KMS-11 (cell line): Measurements from ENCODE around the gene CEP120.
"Not testable (repeated sequence)": the region's sequence is repeated elsewhere in the genome, so short reads cannot be mapped to it uniquely, and the experiment has no call there.

ENCODE experiments used
- H2AFZ ChIP-seq: fragments of 200-600 bp; sonication (generic); 2 replicates; pipeline ENCODE4 v1.6.1; 2016; ENCODE audit warnings: antibody characterized with exemption, mixed run types, low read depth
- H3K27ac ChIP-seq: fragments of 200-600 bp; sonication (generic); 2 replicates; pipeline ENCODE4 v1.6.1; 2016; ENCODE audit warnings: mild to moderate bottlenecking, mixed run types
- H3K27me3 ChIP-seq: fragments of 200-600 bp; sonication (generic); 2 replicates; pipeline ENCODE4 v1.6.1; 2017; ENCODE audit warnings: mild to moderate bottlenecking, low read depth, mixed run types, moderate library complexity; ENCODE audit not compliant: insufficient read depth
- H3K36me3 ChIP-seq: fragments of 200-600 bp; sonication (generic); 2 replicates; pipeline ENCODE4 v1.6.1; 2017; ENCODE audit warnings: mild to moderate bottlenecking, mixed run types; ENCODE audit not compliant: insufficient read depth
- H3K4me1 ChIP-seq: fragments of 200-600 bp; sonication (generic); 2 replicates; pipeline ENCODE4 v1.6.1; 2016; ENCODE audit warnings: mild to moderate bottlenecking, low read depth, mixed run types; ENCODE audit not compliant: poor library complexity, severe bottlenecking
- H3K4me2 ChIP-seq: fragments of 200-600 bp; sonication (generic); 2 replicates; pipeline ENCODE4 v1.7.0; 2016; ENCODE audit warnings: mild to moderate bottlenecking, mixed run types
- H3K4me3 ChIP-seq: fragments of 200-600 bp; sonication (generic); IDR thresholded peaks from 2 replicates; pipeline ENCODE4 v1.6.1; 2017; ENCODE audit warnings: low read depth, low read length, mixed read lengths; ENCODE audit not compliant: insufficient read depth
- H3K79me2 ChIP-seq: fragments of 200-600 bp; sonication (generic); 2 replicates; pipeline ENCODE4 v1.6.1; 2016; ENCODE audit warnings: low read depth, mixed run types; ENCODE audit not compliant: insufficient read depth
- H3K9ac ChIP-seq: fragments of 200-600 bp; sonication (generic); 2 replicates; pipeline ENCODE4 v1.6.1; 2016; ENCODE audit warnings: mild to moderate bottlenecking, mixed run types
- H4K20me1 ChIP-seq: fragments of 200-600 bp; sonication (generic); 2 replicates; pipeline ENCODE4 v1.6.1; 2016; ENCODE audit warnings: mild to moderate bottlenecking, mixed run types; ENCODE audit not compliant: insufficient read depth
- TF ChIP-seq, protein P1 (sequence below): fragments of 200-600 bp; sonication (generic); conservative IDR thresholded peaks from 2 replicates; pipeline ENCODE4 v1.6.1; 2017; ENCODE audit warnings: low read depth, mild to moderate bottlenecking, antibody characterized with exemption, low read length, moderate library complexity, mixed read lengths

Gene CEP120

DNA sequence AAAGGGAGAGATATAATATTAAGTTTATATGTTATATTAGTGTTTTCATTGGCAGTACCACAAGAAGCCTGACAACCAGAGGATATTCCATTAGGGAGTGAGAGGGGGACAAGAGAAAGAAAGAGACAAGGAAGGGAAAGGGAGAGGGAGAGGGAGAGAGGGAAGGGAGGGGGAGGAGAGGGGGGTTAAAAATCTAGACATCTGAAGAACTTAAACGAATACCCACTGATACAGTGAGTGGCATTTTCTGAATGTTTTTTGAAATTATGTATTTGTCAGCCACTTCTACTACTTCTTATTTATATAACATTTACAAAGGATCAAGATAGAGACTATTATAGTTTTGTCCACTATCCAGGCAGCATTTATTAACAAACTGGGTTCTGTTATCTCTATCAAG lies 11.6 kb upstream of the CEP120 start:
- Histone ChIP-seq H4K20me1 (no peaks in the 10 kb centered on the region), H3K27me3 (no peaks in the 10 kb centered on the region), H3K27ac (no peak overlapping the region), H3K79me2 (no peaks in the 10 kb centered on the region), H3K36me3 (no peaks in the 10 kb centered on the region), H3K9ac (no peak overlapping the region), H3K4me1 (no peaks in the 10 kb centered on the region), H3K4me3 (no peak overlapping the region), H2AFZ (no peak overlapping the region), H3K4me2 (no peak overlapping the region)
- TF ChIP-seq, protein P1, sequence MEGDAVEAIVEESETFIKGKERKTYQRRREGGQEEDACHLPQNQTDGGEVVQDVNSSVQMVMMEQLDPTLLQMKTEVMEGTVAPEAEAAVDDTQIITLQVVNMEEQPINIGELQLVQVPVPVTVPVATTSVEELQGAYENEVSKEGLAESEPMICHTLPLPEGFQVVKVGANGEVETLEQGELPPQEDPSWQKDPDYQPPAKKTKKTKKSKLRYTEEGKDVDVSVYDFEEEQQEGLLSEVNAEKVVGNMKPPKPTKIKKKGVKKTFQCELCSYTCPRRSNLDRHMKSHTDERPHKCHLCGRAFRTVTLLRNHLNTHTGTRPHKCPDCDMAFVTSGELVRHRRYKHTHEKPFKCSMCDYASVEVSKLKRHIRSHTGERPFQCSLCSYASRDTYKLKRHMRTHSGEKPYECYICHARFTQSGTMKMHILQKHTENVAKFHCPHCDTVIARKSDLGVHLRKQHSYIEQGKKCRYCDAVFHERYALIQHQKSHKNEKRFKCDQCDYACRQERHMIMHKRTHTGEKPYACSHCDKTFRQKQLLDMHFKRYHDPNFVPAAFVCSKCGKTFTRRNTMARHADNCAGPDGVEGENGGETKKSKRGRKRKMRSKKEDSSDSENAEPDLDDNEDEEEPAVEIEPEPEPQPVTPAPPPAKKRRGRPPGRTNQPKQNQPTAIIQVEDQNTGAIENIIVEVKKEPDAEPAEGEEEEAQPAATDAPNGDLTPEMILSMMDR = no peak

DNA sequence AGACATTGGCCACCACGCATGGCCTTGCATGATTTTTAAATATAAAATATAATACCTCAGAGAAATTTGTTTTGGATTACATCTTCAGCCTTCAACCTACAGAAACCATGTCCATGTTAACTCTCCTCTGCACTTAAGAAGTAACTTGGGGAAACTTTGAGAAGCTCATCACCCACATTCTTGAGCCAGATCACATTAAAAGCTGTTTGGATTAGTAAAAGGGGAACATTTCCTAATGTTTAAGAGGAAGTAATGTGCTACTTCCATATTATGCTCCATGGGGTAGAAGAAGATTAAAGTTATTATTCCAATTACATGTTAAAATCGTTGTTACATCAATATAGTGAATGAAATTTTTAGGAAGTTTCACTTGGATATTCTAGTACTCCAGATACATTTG lies 10.4 kb upstream of the CEP120 start:
- Histone ChIP-seq H3K9ac (no peak overlapping the region), H3K27me3 (no peaks in the 10 kb centered on the region)
- TF ChIP-seq, protein P1 = no peak

DNA sequence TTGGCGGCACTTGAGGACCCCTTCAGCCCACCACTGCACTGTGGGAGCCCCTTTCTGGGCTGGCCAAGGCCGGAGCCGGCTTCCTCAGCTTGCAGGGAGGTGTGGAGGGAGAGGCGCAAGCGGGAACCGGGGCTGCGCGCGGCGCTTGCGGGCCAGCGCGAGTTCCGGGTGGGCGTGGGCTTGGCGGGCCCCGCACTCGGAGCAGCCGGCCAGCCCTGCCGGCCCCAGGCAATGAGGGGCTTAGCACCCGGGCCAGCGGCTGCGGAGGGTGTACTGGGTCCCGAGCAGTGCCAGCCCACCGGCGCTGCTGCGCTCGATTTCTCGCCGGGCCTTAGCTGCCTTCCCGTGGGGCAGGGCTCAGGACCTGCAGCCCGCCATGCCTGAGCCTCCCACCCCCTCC lies 7.2 kb upstream of the CEP120 start:
- not testable (repeated sequence) for H3K4me3 ChIP-seq, H3K4me1 ChIP-seq, H4K20me1 ChIP-seq, H3K9ac ChIP-seq, H3K4me2 ChIP-seq, H3K36me3 ChIP-seq, H3K79me2 ChIP-seq, H2AFZ ChIP-seq, H3K27me3 ChIP-seq, H3K27ac ChIP-seq

More for the DNA sequence above, 10.4 kb upstream of the CEP120 start:
- Histone ChIP-seq H3K79me2 (no peaks in the 10 kb centered on the region), H3K4me2 (no peak overlapping the region), H4K20me1 (no peaks in the 10 kb centered on the region), H2AFZ (no peak overlapping the region), H3K36me3 (no peaks in the 10 kb centered on the region), H3K27ac (no peak overlapping the region), H3K4me1 (no peaks in the 10 kb centered on the region), H3K4me3 (no peak overlapping the region)

DNA sequence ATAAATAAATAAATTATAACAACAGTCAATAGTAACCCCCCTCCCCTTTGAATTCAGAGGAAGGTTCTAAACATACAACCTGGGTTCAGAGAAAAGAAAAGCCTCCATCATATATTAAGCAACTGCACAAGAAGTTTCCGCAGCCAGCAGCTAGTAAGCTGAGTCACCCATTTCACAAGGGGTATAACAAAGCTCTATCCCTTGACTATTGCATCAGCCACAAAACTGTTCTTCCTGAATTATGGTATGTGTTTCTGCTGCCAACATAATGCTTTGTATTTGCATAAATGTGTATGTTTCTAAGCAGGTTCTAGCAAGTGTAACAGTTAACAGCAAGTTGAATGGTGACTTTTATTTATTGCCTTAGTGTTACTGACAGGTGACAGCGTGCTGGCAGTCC lies 6.8 kb upstream of the CEP120 start:
- H2AFZ ChIP-seq = no peak overlapping the region
- H3K4me3 ChIP-seq = no peak overlapping the region
- H4K20me1 ChIP-seq = no peaks in the 10 kb centered on the region
- H3K27ac ChIP-seq = no peak overlapping the region
- no peaks in the 10 kb centered on the region for H3K27me3 ChIP-seq
- H3K79me2 ChIP-seq = no peaks in the 10 kb centered on the region
- H3K4me1 ChIP-seq = no peaks in the 10 kb centered on the region
- no peak overlapping the region for H3K4me2 ChIP-seq
- H3K9ac ChIP-seq = no peak overlapping the region
- no peaks in the 10 kb centered on the region for H3K36me3 ChIP-seq
- TF ChIP-seq, protein P1 = no peak

DNA sequence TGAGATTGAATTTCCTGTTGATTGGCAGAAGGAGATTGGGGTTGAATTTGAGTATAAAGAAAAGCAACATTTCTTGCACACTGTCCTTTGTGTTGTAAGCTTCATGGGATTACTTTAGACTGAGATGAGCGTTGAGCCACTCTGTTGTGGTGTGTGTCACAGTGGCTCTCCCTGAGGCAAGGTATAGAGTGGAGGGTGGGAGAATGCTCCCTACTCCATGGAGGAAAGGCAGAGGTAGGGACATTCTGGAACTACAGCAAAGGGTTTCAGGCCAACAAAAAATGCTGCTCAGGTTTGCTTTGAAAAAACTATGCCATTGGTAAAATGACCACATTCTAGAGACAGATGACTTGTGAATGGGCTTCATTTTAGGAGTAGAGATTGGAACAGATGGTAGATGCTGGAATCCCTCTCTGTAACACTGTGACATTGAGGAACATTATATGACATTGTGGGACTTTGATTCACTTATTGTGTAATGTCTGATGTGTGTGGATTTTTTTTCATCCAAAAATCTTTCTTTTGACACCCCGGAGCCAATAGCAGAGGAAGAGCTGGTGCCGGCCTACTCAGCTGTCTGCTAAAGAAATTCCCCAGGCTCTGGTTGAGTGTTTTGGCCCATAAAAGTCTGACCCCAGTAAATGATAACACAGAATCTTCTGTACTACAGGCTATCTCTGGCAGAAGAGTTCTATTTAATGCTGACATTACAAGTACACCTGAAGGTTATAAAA lies 6.2 kb upstream of the CEP120 start:
- H3K4me2 ChIP-seq = no peak overlapping the region
- H3K36me3 ChIP-seq = no peaks in the 10 kb centered on the region
- H3K27me3 ChIP-seq = no peaks in the 10 kb centered on the region
- TF ChIP-seq, protein P1 = no peak
- no peaks in the 10 kb centered on the region for H4K20me1 ChIP-seq
- H3K27ac ChIP-seq = no peak overlapping the region
- no peak overlapping the region for H2AFZ ChIP-seq
- no peaks in the 10 kb centered on the region for H3K79me2 ChIP-seq
- peaks cover 1% of the 10 kb centered on the region for H3K4me1 ChIP-seq
- no peak overlapping the region for H3K4me3 ChIP-seq
- no peak overlapping the region for H3K9ac ChIP-seq
